GM23338 (cell line): ENCODE measurements around the gene CCNY.

Source experiments
- CTCF ChIP-seq, 2 experiments: fragments of 200-600 bp in 1 of 2; sonication (generic) in 1 of 2; conservative IDR thresholded peaks; 2 replicates each; pipeline versions ENCODE4 v1.5.1 to v1.6.1; 2016 to 2017; ENCODE audit warnings: antibody characterized with exemption in 2 of 2, low read depth in 2 of 2, mild to moderate bottlenecking in 2 of 2, moderate library complexity in 1 of 2
- EZH2phosphoT487 ChIP-seq: fragments of 200-600 bp; sonication (generic); IDR thresholded peaks from one replicate; pipeline ENCODE4 v1.8.1; 2018; ENCODE audit warnings: antibody characterized with exemption; ENCODE audit not compliant: unreplicated experiment
- STAT1 ChIP-seq: IDR thresholded peaks from one replicate; pipeline ENCODE4 v1.6.1; 2016; ENCODE audit warnings: antibody characterized with exemption; ENCODE audit not compliant: unreplicated experiment

GRCh38 chr10:35456784-35457183, 120.5 kb downstream of the CCNY start:
- TF ChIP-seq CTCF (conservative IDR thresholded peaks at IDR 0.05; ENCODE audit: low read depth in 2 of 2) (no peak), STAT1 (no peak), EZH2phosphoT487 (no peak)
